SU-DHL-6 (cell line): ENCODE data around the gene CD247.

ENCODE experiments used
- H2AFZ ChIP-seq: fragments of 200-600 bp; sonication (generic); 2 replicates; pipeline ENCODE4 v1.6.1; 2014; ENCODE audit warnings: low read depth, mild to moderate bottlenecking, moderate library complexity, mixed read lengths, antibody characterized with exemption, low read length; ENCODE audit not compliant: severe bottlenecking
- H3F3A ChIP-seq: fragments of 200-600 bp; shearing (Covaris generic); 2 replicates; pipeline ENCODE4 v1.6.0; 2016; ENCODE audit warnings: antibody characterized with exemption, mild to moderate bottlenecking; ENCODE audit not compliant: insufficient read depth
- H3K27ac ChIP-seq: fragments of 200-600 bp; sonication (generic); 2 replicates; pipeline ENCODE4 v1.5.1; 2016; ENCODE audit warnings: low read depth, mild to moderate bottlenecking, low read length, moderate library complexity, mixed read lengths
- H3K27me3 ChIP-seq: fragments of 200-600 bp; sonication (generic), shearing (Covaris generic); 2 replicates; pipeline ENCODE4 v1.6.0; 2014; ENCODE audit warnings: mild to moderate bottlenecking, low read length
- H3K36me3 ChIP-seq: fragments of 200-600 bp; sonication (generic); 2 replicates; pipeline ENCODE4 v1.6.1; 2014; ENCODE audit warnings: mild to moderate bottlenecking, low read length, mixed read lengths
- H3K4me2 ChIP-seq: fragments of 300-600, 200-600 bp; shearing (Covaris generic), sonication (generic); 2 replicates; pipeline ENCODE4 v1.6.0; 2014; ENCODE audit warnings: low read length, low read depth, mild to moderate bottlenecking; ENCODE audit not compliant: poor library complexity, severe bottlenecking
- H3K4me3 ChIP-seq: fragments of 200-600 bp; sonication (generic); 2 replicates; pipeline ENCODE4 v1.5.1; 2014; ENCODE audit warnings: antibody characterized with exemption, low read length, mild to moderate bottlenecking, mixed read lengths; ENCODE audit not compliant: insufficient read depth, poor library complexity, severe bottlenecking
- H3K79me2 ChIP-seq: fragments of 200-600 bp; sonication (generic); 2 replicates; pipeline ENCODE4 v1.6.1; 2014; ENCODE audit warnings: mild to moderate bottlenecking, low read length, moderate library complexity; ENCODE audit not compliant: insufficient read depth
- H3K9ac ChIP-seq: fragments of 200-600 bp; sonication (generic); 2 replicates; pipeline ENCODE4 v1.7.0; 2014; ENCODE audit warnings: mild to moderate bottlenecking, low read length
- H3K9me2 ChIP-seq: fragments of 200-600 bp; sonication (generic); replicated peaks from 2 replicates; pipeline ENCODE4 v1.6.1; 2014; ENCODE audit warnings: low read length; ENCODE audit not compliant: insufficient read depth
- H3K9me3 ChIP-seq: fragments of 200-600 bp; sonication (generic); 2 replicates; pipeline ENCODE4 v1.6.1; 2014; ENCODE audit warnings: low read length, mixed read lengths; ENCODE audit not compliant: insufficient read depth
- H4K20me1 ChIP-seq: fragments of 200-600 bp; sonication (generic); 2 replicates; pipeline ENCODE4 v1.6.1; 2014; ENCODE audit warnings: low read depth, mild to moderate bottlenecking, antibody characterized with exemption, low read length, moderate library complexity, mixed read lengths
- EZH2phosphoT487 ChIP-seq: fragments of 200-600 bp; sonication (generic), shearing (Covaris generic); conservative IDR thresholded peaks from 2 replicates; pipeline ENCODE4 v1.6.1; 2018; ENCODE audit warnings: mild to moderate bottlenecking, antibody characterized with exemption, low read length, moderate library complexity, mixed read lengths
- TF ChIP-seq, protein P1 (sequence below): fragments of 200-600 bp; sonication (generic); IDR thresholded peaks from one replicate; pipeline ENCODE4 v1.5.1; 2017; ENCODE audit warnings: antibody characterized with exemption, mild to moderate bottlenecking, low read length, moderate library complexity; ENCODE audit not compliant: insufficient read depth, poor library complexity, severe bottlenecking

Gene CD247

GRCh38 chr1:167460836-167461235 lies 57.5 kb downstream of the CD247 start:
- Histone ChIP-seq H3K36me3 (no peaks in the 10 kb centered on the region), H3K4me3 (no peak overlapping the region), H3K9me2 (no peaks in the 10 kb centered on the region), H3K27ac (no peak overlapping the region), H3F3A (no peaks in the 10 kb centered on the region), H3K79me2 (no peaks in the 10 kb centered on the region), H3K9ac (no peak overlapping the region), H3K9me3 (no peaks in the 10 kb centered on the region), H2AFZ (no peak overlapping the region), H3K4me2 (no peak overlapping the region), H4K20me1 (no peaks in the 10 kb centered on the region), H3K27me3 (no peaks in the 10 kb centered on the region)
- no peak for TF ChIP-seq EZH2phosphoT487
- TF ChIP-seq, protein P1, sequence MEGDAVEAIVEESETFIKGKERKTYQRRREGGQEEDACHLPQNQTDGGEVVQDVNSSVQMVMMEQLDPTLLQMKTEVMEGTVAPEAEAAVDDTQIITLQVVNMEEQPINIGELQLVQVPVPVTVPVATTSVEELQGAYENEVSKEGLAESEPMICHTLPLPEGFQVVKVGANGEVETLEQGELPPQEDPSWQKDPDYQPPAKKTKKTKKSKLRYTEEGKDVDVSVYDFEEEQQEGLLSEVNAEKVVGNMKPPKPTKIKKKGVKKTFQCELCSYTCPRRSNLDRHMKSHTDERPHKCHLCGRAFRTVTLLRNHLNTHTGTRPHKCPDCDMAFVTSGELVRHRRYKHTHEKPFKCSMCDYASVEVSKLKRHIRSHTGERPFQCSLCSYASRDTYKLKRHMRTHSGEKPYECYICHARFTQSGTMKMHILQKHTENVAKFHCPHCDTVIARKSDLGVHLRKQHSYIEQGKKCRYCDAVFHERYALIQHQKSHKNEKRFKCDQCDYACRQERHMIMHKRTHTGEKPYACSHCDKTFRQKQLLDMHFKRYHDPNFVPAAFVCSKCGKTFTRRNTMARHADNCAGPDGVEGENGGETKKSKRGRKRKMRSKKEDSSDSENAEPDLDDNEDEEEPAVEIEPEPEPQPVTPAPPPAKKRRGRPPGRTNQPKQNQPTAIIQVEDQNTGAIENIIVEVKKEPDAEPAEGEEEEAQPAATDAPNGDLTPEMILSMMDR = no peak

- Histone ChIP-seq H3K4me2 (no peak overlapping the region), H3F3A (0 out of 2 replicates have a peak, but pooled peaks cover 3% of the 10 kb centered on the region), H3K9me2 (no peaks in the 10 kb centered on the region), H3K27ac (no peak overlapping the region), H3K36me3 (no peaks in the 10 kb centered on the region), H3K4me3 (no peak overlapping the region), H2AFZ (no peak overlapping the region), H3K79me2 (no peaks in the 10 kb centered on the region), H3K9ac (no peak overlapping the region), H3K9me3 (no peaks in the 10 kb centered on the region), H3K27me3 (no peaks in the 10 kb centered on the region), H4K20me1 (no peaks in the 10 kb centered on the region)
- TF ChIP-seq EZH2phosphoT487 = no peak
- TF ChIP-seq, protein P1 = no peak
Observed at GRCh38 chr1:167457936-167458584, 60.3 kb downstream of the CD247 start.

GRCh38 chr1:167456926-167457325 lies 61.4 kb downstream of the CD247 start:
- no peaks in the 10 kb centered on the region for H3K36me3 ChIP-seq
- no peak overlapping the region for H2AFZ ChIP-seq
- no peak overlapping the region for H3K9ac ChIP-seq
- H3K27me3 ChIP-seq = no peaks in the 10 kb centered on the region
- no peaks in the 10 kb centered on the region for H3K9me2 ChIP-seq
- no peak overlapping the region for H3K4me3 ChIP-seq
- H3K9me3 ChIP-seq = no peaks in the 10 kb centered on the region
- no peak overlapping the region for H3K27ac ChIP-seq
- no peaks in the 10 kb centered on the region for H4K20me1 ChIP-seq
- H3K79me2 ChIP-seq = no peaks in the 10 kb centered on the region
- H3F3A ChIP-seq = 0 out of 2 replicates have a peak, but pooled peaks cover 3% of the 10 kb centered on the region
- TF ChIP-seq EZH2phosphoT487 = no peak
- TF ChIP-seq, protein P1 = no peak
- H3K4me2 ChIP-seq = no peak overlapping the region
